Lower leg skin (tissue), 3 donors: ENCODE data around the gene LNPK.
"Not testable (repeated sequence)": the region's sequence is repeated elsewhere in the genome, so short reads cannot be mapped to it uniquely, and the experiment has no call there.

Experiments
- POLR2A ChIP-seq, 2 donors: fragments of 450-650 bp; IDR thresholded peaks; one replicate each; pipeline ENCODE4 v1.6.1; 2016 to 2017; ENCODE audit warnings: antibody characterized with exemption in 2 of 2, mild to moderate bottlenecking in 1 of 2, moderate library complexity in 1 of 2
- TF ChIP-seq, protein P1 (sequence below), 3 donors: fragments of 450-650 bp; IDR thresholded peaks; one replicate each; pipeline ENCODE4 v1.5.1; 2016; ENCODE audit warnings: antibody characterized with exemption in 3 of 3, mild to moderate bottlenecking in 3 of 3, moderate library complexity in 2 of 3

DNA sequence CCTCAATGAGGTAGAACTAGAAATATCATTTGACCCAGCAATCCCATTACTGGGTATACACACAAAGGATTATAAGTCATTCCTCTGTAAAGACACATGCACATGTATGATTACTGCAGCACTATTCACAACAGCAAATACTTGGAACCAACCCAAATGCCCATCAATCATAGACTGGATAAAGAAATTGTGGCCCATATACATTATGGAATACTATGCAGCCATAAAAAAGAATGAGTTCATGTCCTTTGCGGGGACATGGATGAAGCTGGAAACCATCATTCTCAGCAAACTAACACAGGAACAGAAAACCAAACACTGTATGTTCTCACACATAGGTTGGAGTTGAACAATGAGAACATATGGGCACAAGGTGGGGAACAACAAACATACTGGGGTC lies 106.1 kb downstream of the LNPK start:
- TF ChIP-seq, protein P1, sequence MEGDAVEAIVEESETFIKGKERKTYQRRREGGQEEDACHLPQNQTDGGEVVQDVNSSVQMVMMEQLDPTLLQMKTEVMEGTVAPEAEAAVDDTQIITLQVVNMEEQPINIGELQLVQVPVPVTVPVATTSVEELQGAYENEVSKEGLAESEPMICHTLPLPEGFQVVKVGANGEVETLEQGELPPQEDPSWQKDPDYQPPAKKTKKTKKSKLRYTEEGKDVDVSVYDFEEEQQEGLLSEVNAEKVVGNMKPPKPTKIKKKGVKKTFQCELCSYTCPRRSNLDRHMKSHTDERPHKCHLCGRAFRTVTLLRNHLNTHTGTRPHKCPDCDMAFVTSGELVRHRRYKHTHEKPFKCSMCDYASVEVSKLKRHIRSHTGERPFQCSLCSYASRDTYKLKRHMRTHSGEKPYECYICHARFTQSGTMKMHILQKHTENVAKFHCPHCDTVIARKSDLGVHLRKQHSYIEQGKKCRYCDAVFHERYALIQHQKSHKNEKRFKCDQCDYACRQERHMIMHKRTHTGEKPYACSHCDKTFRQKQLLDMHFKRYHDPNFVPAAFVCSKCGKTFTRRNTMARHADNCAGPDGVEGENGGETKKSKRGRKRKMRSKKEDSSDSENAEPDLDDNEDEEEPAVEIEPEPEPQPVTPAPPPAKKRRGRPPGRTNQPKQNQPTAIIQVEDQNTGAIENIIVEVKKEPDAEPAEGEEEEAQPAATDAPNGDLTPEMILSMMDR (IDR thresholded peaks at IDR 0.05) = not testable (repeated sequence)
- TF ChIP-seq POLR2A (IDR thresholded peaks at IDR 0.05) = not testable (repeated sequence)
